GM23338 (cell line): ENCODE data around the gene EPHX1. TPM values are rescaled to one million over a fixed set of nuclear protein-coding genes. Genes with fewer than 3 reads are reported as not detected.
A peak's percentile ranks its signal among the peaks of the same experiment; 100 is the strongest.

ENCODE experiments used
- ATAC-seq: fragments of 200-7000 bp; cut with Tn5 transposase; 3 replicates; pipeline ENCODE4 v1.9.1; 2020
- DNase-seq: peaks from one replicate; pipeline ENCODE4 v3.0.0-alpha.2; 2015; ENCODE audit warnings: low spot score
- H2AFZ ChIP-seq: fragments of 200-600 bp; sonication (generic); 2 replicates; pipeline ENCODE4 v1.8.0; 2016; ENCODE audit warnings: antibody characterized with exemption, mild to moderate bottlenecking, moderate library complexity
- H3F3A ChIP-seq: fragments of 200-600 bp; sonication (generic); replicated peaks from 2 replicates; pipeline ENCODE4 v1.8.0; 2017; ENCODE audit warnings: antibody characterized with exemption, mixed run types, low read depth
- H3K27ac ChIP-seq: fragments of 200-600 bp; sonication (generic); 2 replicates; pipeline ENCODE4 v1.6.1; 2016; ENCODE audit warnings: low read depth
- H3K27me3 ChIP-seq: fragments of 200-600 bp; sonication (generic); 2 replicates; pipeline ENCODE4 v1.8.0; 2016; ENCODE audit warnings: mild to moderate bottlenecking, mixed run types, moderate library complexity; ENCODE audit not compliant: insufficient read depth
- H3K36me3 ChIP-seq: fragments of 200-600 bp; sonication (generic); 2 replicates; pipeline ENCODE4 v1.8.0; 2016; ENCODE audit warnings: mild to moderate bottlenecking; ENCODE audit not compliant: insufficient read depth
- H3K4me1 ChIP-seq: fragments of 200-600 bp; sonication (generic); 2 replicates; pipeline ENCODE4 v1.8.0; 2016; ENCODE audit warnings: mild to moderate bottlenecking, moderate library complexity; ENCODE audit not compliant: insufficient read depth
- H3K4me2 ChIP-seq: fragments of 200-600 bp; sonication (generic); 2 replicates; pipeline ENCODE4 v1.7.1; 2017; ENCODE audit warnings: mixed run types
- H3K4me3 ChIP-seq: fragments of 200-600 bp; sonication (generic); 2 replicates; pipeline ENCODE4 v1.6.1; 2016; ENCODE audit warnings: mixed run types
- H3K79me2 ChIP-seq: fragments of 200-600 bp; sonication (generic); replicated peaks from 2 replicates; pipeline ENCODE4 v1.8.0; 2017; ENCODE audit warnings: mild to moderate bottlenecking; ENCODE audit not compliant: insufficient read depth
- H3K9me2 ChIP-seq: fragments of 200-600 bp; sonication (generic); 2 replicates; pipeline ENCODE4 v1.8.0; 2017; ENCODE audit not compliant: insufficient read depth
- H4K20me1 ChIP-seq: fragments of 200-600 bp; sonication (generic); replicated peaks from 2 replicates; pipeline ENCODE4 v1.8.0; 2017; ENCODE audit warnings: mild to moderate bottlenecking; ENCODE audit not compliant: insufficient read depth
- H3K27ac Mint-ChIP-seq: 2 replicates; pipeline ENCODE4 v1.8.0; 2020; ENCODE audit warnings: inconsistent platforms, mild to moderate bottlenecking, moderate library complexity, mixed read lengths
- H3K27me3 Mint-ChIP-seq: 3 replicates; pipeline ENCODE4 v1.8.0; 2022; ENCODE audit warnings: low read depth, mild to moderate bottlenecking, moderate library complexity, mixed read lengths, inconsistent platforms; ENCODE audit not compliant: insufficient read depth, poor library complexity
- H3K36me3 Mint-ChIP-seq: 3 replicates; pipeline ENCODE4 v1.8.0; 2021; ENCODE audit warnings: low read depth, mild to moderate bottlenecking, inconsistent platforms, moderate library complexity, mixed read lengths
- H3K4me1 Mint-ChIP-seq: 3 replicates; pipeline ENCODE4 v1.8.0; 2020; ENCODE audit warnings: mild to moderate bottlenecking, inconsistent platforms, mixed read lengths
- H3K4me3 Mint-ChIP-seq: 3 replicates; pipeline ENCODE4 v1.8.0; 2021; ENCODE audit warnings: moderate library complexity, mild to moderate bottlenecking, inconsistent platforms, mixed read lengths
- H3K9me3 Mint-ChIP-seq: 3 replicates; pipeline ENCODE4 v1.8.0; 2020; ENCODE audit warnings: moderate library complexity, mild to moderate bottlenecking, inconsistent platforms, mixed read lengths
- EZH2 ChIP-seq: fragments of 200-600 bp; sonication (generic); IDR thresholded peaks from one replicate; pipeline ENCODE4 v1.8.0; 2017; ENCODE audit warnings: antibody characterized with exemption, mild to moderate bottlenecking, low read depth; ENCODE audit not compliant: unreplicated experiment
- JUNB ChIP-seq: IDR thresholded peaks from one replicate; pipeline ENCODE4 v1.6.1; 2016; ENCODE audit warnings: antibody characterized with exemption; ENCODE audit not compliant: unreplicated experiment
- NANOG ChIP-seq: IDR thresholded peaks from 2 replicates; pipeline ENCODE4 v1.6.1; 2016; ENCODE audit warnings: antibody characterized with exemption, borderline replicate concordance
- POLR2AphosphoS5 ChIP-seq: IDR thresholded peaks from 2 replicates; pipeline ENCODE4 v1.6.1; 2016; ENCODE audit warnings: antibody characterized with exemption, low read depth
- polyA plus RNA-seq: library from polyadenylated mRNA; unstranded; fragments of >200 nt; fragmentation: Nextera tagmentation; extraction: Ambion mirVana; gene quantifications from 2 replicates; pipeline ENCODE4 v1.2.1, GENCODE V29; 2016
- total RNA-seq: library from RNA; depleted of rRNA; stranded (reverse); fragments of >200 nt; shearing (Covaris generic); gene quantifications from 2 replicates; pipeline ENCODE4 v1.2.3, GENCODE V29; 2014
- TF ChIP-seq, protein P1 (sequence below): fragments of 250-450 bp; sonication (Bioruptor Pico); IDR thresholded peaks from 2 replicates; pipeline ENCODE4 v1.5.0; 2020; ENCODE audit warnings: mild to moderate bottlenecking, moderate library complexity
- TF ChIP-seq, protein P2 (sequence below): IDR thresholded peaks from one replicate; pipeline ENCODE4 v1.6.1; 2018; ENCODE audit warnings: antibody characterized with exemption; ENCODE audit not compliant: unreplicated experiment
- TF ChIP-seq, protein P3 (sequence below), 2 experiments: fragments of 200-600 bp in 1 of 2; sonication (generic) in 1 of 2; conservative IDR thresholded peaks; 2 replicates each; pipeline versions ENCODE4 v1.5.1 to v1.6.1; 2016 to 2017; ENCODE audit warnings: antibody characterized with exemption in 2 of 2, low read depth in 2 of 2, mild to moderate bottlenecking in 2 of 2, moderate library complexity in 1 of 2

The EPHX1 gene
- total and polyA plus RNA-seq, 2 experiments from 2014 or later, result 15.3 to 46.5 TPM

DNA sequence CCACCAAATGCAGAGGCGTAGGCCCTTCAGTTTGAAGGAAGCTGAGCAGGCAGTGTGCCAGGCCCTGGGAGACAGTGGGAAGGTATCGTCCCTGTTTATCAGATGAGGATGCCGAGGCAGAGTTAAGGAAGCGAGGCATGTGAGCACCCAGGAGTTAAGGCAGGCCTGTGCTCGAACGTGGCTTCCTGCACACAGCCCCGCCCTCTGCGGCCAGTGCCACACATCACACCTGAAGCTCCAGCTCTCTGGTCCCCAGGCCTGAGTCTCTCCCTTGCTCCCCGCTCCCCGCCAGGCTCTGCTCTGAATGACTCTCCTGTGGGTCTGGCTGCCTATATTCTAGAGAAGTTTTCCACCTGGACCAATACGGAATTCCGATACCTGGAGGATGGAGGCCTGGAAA lies 32.1 kb downstream of the EPHX1 start (continued):
- TF ChIP-seq, protein P1, sequence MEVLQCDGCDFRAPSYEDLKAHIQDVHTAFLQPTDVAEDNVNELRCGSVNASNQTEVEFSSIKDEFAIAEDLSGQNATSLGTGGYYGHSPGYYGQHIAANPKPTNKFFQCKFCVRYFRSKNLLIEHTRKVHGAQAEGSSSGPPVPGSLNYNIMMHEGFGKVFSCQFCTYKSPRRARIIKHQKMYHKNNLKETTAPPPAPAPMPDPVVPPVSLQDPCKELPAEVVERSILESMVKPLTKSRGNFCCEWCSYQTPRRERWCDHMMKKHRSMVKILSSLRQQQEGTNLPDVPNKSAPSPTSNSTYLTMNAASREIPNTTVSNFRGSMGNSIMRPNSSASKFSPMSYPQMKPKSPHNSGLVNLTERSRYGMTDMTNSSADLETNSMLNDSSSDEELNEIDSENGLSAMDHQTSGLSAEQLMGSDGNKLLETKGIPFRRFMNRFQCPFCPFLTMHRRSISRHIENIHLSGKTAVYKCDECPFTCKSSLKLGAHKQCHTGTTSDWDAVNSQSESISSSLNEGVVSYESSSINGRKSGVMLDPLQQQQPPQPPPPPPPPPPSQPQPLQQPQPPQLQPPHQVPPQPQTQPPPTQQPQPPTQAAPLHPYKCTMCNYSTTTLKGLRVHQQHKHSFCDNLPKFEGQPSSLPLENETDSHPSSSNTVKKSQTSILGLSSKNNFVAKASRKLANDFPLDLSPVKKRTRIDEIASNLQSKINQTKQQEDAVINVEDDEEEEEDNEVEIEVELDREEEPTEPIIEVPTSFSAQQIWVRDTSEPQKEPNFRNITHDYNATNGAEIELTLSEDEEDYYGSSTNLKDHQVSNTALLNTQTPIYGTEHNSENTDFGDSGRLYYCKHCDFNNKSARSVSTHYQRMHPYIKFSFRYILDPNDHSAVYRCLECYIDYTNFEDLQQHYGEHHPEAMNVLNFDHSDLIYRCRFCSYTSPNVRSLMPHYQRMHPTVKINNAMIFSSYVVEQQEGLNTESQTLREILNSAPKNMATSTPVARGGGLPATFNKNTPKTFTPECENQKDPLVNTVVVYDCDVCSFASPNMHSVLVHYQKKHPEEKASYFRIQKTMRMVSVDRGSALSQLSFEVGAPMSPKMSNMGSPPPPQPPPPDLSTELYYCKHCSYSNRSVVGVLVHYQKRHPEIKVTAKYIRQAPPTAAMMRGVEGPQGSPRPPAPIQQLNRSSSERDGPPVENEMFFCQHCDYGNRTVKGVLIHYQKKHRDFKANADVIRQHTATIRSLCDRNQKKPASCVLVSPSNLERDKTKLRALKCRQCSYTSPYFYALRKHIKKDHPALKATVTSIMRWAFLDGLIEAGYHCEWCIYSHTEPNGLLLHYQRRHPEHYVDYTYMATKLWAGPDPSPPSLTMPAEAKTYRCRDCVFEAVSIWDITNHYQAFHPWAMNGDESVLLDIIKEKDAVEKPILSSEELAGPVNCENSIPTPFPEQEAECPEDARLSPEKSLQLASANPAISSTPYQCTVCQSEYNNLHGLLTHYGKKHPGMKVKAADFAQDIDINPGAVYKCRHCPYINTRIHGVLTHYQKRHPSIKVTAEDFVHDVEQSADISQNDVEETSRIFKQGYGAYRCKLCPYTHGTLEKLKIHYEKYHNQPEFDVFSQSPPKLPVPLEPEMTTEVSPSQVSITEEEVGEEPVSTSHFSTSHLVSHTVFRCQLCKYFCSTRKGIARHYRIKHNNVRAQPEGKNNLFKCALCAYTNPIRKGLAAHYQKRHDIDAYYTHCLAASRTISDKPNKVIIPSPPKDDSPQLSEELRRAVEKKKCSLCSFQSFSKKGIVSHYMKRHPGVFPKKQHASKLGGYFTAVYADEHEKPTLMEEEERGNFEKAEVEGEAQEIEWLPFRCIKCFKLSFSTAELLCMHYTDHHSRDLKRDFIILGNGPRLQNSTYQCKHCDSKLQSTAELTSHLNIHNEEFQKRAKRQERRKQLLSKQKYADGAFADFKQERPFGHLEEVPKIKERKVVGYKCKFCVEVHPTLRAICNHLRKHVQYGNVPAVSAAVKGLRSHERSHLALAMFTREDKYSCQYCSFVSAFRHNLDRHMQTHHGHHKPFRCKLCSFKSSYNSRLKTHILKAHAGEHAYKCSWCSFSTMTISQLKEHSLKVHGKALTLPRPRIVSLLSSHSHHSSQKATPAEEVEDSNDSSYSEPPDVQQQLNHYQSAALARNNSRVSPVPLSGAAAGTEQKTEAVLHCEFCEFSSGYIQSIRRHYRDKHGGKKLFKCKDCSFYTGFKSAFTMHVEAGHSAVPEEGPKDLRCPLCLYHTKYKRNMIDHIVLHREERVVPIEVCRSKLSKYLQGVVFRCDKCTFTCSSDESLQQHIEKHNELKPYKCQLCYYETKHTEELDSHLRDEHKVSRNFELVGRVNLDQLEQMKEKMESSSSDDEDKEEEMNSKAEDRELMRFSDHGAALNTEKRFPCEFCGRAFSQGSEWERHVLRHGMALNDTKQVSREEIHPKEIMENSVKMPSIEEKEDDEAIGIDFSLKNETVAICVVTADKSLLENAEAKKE (CRISPR knock-in tag), result no peak

DNA sequence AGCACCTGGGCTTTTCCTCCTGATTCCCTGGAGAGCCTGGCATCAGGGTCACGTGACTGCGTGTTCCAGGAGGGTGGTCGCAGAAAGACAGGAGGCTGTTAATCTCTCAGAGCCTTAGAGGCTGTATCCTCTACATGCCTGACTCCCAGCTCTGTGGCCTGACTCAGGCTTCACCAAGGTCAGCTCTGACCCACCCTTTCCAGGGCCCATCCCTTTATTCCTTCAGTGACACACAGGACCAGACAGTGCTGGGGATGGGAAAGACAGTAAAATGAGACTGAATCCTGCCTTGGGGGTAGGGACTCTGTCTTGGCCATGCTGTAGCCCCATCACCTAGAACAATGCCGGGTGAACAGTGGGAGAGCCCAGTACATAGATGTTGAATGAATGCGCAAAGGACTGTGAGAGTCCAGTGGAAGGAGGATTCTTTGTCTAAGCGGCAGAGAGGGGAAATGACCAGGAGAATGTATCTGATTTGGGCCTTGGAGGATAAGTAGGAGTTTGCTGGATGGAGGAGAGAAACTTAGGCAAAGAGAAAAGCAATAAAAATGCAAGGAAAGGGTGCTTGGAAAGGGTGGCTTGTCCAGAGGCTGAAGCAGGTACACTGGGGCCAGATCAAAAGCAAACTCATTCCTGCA lies 33.0 kb downstream of the EPHX1 start:
- peaks cover 8% of the 10 kb centered on the region for H3K4me1 ChIP-seq
- H3K4me1 Mint-ChIP-seq, result peaks cover 14% of the 10 kb centered on the region
- no peak overlapping the region for H3K27ac ChIP-seq
- peaks cover 40% of the 10 kb centered on the region for H3K36me3 Mint-ChIP-seq
- TF ChIP-seq EZH2 (no peak), NANOG (no peak), JUNB (no peak), POLR2AphosphoS5 (peak; percentile 5; the same call in 1 of the 2 replicates)
- TF ChIP-seq, protein P2, sequence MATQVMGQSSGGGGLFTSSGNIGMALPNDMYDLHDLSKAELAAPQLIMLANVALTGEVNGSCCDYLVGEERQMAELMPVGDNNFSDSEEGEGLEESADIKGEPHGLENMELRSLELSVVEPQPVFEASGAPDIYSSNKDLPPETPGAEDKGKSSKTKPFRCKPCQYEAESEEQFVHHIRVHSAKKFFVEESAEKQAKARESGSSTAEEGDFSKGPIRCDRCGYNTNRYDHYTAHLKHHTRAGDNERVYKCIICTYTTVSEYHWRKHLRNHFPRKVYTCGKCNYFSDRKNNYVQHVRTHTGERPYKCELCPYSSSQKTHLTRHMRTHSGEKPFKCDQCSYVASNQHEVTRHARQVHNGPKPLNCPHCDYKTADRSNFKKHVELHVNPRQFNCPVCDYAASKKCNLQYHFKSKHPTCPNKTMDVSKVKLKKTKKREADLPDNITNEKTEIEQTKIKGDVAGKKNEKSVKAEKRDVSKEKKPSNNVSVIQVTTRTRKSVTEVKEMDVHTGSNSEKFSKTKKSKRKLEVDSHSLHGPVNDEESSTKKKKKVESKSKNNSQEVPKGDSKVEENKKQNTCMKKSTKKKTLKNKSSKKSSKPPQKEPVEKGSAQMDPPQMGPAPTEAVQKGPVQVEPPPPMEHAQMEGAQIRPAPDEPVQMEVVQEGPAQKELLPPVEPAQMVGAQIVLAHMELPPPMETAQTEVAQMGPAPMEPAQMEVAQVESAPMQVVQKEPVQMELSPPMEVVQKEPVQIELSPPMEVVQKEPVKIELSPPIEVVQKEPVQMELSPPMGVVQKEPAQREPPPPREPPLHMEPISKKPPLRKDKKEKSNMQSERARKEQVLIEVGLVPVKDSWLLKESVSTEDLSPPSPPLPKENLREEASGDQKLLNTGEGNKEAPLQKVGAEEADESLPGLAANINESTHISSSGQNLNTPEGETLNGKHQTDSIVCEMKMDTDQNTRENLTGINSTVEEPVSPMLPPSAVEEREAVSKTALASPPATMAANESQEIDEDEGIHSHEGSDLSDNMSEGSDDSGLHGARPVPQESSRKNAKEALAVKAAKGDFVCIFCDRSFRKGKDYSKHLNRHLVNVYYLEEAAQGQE, result no peak
- TF ChIP-seq, protein P3, sequence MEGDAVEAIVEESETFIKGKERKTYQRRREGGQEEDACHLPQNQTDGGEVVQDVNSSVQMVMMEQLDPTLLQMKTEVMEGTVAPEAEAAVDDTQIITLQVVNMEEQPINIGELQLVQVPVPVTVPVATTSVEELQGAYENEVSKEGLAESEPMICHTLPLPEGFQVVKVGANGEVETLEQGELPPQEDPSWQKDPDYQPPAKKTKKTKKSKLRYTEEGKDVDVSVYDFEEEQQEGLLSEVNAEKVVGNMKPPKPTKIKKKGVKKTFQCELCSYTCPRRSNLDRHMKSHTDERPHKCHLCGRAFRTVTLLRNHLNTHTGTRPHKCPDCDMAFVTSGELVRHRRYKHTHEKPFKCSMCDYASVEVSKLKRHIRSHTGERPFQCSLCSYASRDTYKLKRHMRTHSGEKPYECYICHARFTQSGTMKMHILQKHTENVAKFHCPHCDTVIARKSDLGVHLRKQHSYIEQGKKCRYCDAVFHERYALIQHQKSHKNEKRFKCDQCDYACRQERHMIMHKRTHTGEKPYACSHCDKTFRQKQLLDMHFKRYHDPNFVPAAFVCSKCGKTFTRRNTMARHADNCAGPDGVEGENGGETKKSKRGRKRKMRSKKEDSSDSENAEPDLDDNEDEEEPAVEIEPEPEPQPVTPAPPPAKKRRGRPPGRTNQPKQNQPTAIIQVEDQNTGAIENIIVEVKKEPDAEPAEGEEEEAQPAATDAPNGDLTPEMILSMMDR (conservative IDR thresholded peaks at IDR 0.05; ENCODE audit: low read depth in 2 of 2), result no peak
- no peaks in the 10 kb centered on the region for H3K9me2 ChIP-seq
- no peak overlapping the region; the same call in 2 of the 3 replicates for H3K4me3 Mint-ChIP-seq
- no peaks in the 10 kb centered on the region for H3K79me2 ChIP-seq
- H3F3A ChIP-seq, result peaks cover 42% of the 10 kb centered on the region; the same call in 1 of the 2 replicates
- no peaks in the 10 kb centered on the region; the same call in 1 of the 3 replicates for H3K9me3 Mint-ChIP-seq
- no peak overlapping the region for H3K4me3 ChIP-seq
- H4K20me1 ChIP-seq, result no peaks in the 10 kb centered on the region; the same call in 1 of the 2 replicates
- no peaks in the 10 kb centered on the region for H3K27me3 ChIP-seq
- H3K27ac Mint-ChIP-seq, result peak overlapping the region; percentile 49
- H3K27me3 Mint-ChIP-seq, result peaks cover 5% of the 10 kb centered on the region
- H2AFZ ChIP-seq, result no peak overlapping the region
- ATAC-seq (no peak), DNase-seq (no peak)
- H3K4me2 ChIP-seq, result no peak overlapping the region
- no peaks in the 10 kb centered on the region; the same call in 1 of the 2 replicates for H3K36me3 ChIP-seq
